VCaP (cell line): Measurements from ENCODE around the gene CDC20B.
A peak's percentile ranks its signal among the peaks of the same experiment; 100 is the strongest.

ENCODE experiments used
- H3K27ac ChIP-seq: fragments of 450-650 bp; 2 replicates; pipeline ENCODE4 v1.5.1; 2017
- CTCF ChIP-seq: fragments of 450-650 bp; conservative IDR thresholded peaks from 2 replicates; pipeline ENCODE4 v1.5.1; 2017; ENCODE audit warnings: mild to moderate bottlenecking, moderate library complexity

CDC20B gene, protein sequence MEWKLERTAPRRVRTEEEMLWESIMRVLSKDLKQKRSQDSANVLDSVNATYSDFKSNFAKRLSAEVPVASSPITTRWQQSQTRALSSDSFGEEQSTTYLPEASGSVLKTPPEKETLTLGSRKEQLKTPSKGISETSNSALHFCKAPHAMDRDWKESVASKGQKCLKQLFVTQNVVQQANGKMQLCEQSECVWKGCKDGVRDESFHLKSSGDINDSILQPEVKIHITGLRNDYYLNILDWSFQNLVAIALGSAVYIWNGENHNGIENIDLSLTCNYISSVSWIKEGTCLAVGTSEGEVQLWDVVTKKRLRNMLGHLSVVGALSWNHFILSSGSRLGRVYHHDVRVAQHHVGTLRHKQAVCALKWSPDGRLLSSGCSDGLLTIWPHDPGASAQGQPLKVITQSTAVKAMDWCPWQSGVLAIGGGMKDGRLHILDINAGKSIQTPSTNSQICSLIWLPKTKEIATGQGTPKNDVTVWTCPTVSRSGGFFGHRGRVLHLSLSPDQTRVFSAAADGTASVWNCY

DNA sequence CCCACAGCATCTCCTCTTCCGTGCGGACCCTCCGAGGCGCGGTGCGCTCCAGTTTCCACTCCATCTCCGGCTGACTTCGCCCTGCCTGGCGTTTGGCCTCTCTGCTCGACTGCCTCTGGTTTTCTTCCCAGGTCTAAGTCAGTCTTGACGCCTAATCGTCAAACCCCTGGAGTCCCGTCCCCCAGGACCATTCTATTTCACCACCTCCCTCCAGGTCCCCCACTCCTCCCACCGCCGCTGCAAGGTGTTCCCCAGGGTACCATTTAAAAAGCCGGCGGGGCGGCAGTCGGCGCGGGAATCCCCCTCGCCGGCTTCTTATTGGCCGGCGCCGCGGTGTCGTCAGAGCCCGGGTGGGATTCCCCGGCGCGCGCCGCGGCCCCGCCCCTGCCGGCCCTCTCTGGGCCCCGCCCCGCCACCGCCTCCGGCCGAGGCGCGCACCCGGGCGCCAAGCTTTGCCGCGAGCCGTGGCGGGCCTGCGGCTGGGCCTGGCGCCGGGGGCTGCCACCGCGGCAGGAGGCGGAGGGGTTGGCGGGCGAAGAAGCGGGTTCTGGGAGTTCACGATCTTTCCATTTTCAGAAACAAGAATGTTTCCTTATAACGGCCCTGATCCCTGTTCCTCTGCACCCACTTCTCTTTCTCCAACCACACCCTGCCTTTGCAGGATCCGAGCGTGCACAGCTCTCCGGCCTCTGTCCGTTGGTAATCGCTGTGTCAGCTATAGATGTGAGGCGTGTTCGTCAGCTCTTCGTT is at the start of gene CDC20B:
Gene CDC20B, minus strand, starts transcription at position 241 of the 750 bp plus-strand sequence. Its CDS starts 177 bp downstream, at position 64.
- H3K27ac ChIP-seq: peak within 1 kb of the TSS; percentile 42
- no peak for TF ChIP-seq CTCF

DNA sequence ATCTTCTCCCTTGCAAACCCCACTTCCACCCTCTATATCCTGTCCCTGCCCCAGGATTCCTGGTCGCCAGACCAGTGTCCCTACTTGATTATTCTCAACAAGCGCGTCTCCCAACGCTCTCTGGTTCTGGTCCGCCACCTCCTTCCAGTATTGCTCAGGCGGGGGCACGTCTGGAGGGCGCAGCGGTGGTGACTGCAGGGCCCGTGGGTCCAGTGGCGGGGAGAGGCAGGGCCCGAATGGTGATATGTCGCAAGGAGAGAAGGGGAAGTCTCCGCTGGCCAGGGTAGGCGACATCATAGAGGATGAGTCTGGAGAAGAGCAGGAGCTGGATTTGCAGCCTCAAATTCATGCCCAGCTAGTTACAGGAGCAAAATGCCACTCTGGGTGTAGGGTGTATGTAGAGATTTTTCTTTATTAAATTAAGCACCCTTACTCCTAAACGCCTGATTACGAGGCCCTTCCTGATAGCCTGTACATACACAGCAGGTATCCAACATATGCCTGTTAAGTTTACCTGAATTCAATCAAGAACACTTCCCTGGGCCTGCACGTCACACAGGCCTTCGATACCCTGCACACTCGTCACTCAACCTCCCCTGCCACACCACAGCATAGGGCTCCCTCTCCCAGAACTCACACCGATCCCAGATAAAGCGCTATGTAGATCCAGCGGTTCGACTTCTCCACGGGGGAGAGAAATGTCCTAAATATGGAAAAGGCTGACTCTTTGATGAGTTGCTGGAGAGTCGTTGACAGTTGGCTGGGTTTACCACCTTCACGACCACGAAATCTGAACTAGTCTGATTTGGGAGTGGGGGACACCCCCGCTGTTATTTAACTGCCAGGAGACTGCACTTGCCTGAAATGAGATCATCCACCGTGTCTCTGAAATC is 49.4 kb upstream of the CDC20B start:
- H3K27ac ChIP-seq: no peak overlapping the region
- no peak for TF ChIP-seq CTCF

GRCh38 chr5:55220433-55221185 is 47.6 kb upstream of the CDC20B start:
- TF ChIP-seq CTCF: no peak
- H3K27ac ChIP-seq: peak overlapping the region; percentile 87

- peak overlapping the region; percentile 87 for H3K27ac ChIP-seq
- TF ChIP-seq CTCF: no peak
These were observed 46.8 kb upstream of the CDC20B start for GRCh38 chr5:55219770-55220169.

DNA sequence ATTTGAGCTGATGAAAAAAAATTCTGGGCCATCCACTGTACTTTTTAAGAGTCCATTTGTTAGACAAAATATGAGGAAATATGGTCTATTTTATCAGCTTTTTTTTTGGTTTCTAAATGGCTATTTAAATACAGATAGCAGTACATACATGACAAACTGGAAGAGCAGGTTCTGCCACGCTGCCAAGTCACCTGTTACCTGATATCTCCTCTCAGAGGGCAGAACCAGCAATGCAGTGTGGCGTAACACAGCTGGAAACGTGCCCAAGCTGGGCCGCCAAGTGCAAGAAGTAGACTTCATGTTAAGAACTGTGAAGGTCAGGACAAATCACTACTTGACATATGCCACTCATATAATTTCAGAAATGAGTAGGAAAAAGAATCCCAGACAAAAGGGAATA is 46.0 kb upstream of the CDC20B start:
- peak; percentile 19 for TF ChIP-seq CTCF
- peak overlapping the region; percentile 87 for H3K27ac ChIP-seq

DNA sequence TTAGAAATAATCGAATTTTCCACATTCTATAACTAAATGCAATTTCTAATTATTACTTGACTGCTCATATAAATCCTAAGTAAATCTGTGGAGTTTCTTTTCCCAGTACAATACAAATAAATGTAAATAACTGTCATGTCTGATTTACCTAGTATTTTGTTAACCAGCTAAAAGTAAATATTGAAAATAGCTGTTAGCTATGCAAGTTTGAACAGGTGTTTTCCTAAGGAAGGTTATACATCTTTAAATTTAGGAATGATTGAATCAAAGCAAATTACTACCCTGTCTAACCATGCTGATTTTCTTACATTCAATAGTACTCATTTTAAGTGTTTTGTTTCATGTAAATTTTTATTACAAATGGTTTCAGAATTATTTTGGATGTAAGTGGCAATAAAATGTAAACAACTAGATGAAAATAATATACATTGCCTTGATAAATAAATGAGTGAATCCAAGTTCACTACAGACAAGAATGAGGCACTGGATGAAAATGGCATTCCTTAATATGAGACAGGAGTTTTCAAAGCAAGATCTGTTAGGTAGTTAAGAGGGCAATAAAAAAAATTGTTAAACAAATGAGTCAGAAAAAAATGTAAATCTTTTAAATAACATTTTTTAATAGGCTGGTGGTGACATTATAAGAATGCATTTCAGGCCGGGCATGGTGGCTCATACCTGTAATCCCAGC is 38.4 kb upstream of the CDC20B start:
- H3K27ac ChIP-seq: peak overlapping the region; percentile 25
- no peak for TF ChIP-seq CTCF
